GM12878 (cell line): Measurements from ENCODE around the gene LIG4.

Experiments
- PAX8 ChIP-seq: fragments of 450-650 bp; IDR thresholded peaks from 2 replicates; pipeline ENCODE4 v1.6.1; 2017; ENCODE audit warnings: mild to moderate bottlenecking, moderate library complexity
- POLR2A ChIP-seq: IDR thresholded peaks from 2 replicates; pipeline ENCODE4 v1.6.1; 2011; ENCODE audit warnings: low read depth, mild to moderate bottlenecking, low read length
- RAD21 ChIP-seq: IDR thresholded peaks from 2 replicates; pipeline ENCODE4 v1.6.1; 2011; ENCODE audit warnings: mild to moderate bottlenecking, low read depth, low read length, moderate library complexity; ENCODE audit not compliant: insufficient read depth
- SMARCA5 ChIP-seq: fragments of 450-650 bp; IDR thresholded peaks from 2 replicates; pipeline ENCODE4 v1.6.1; 2017; ENCODE audit warnings: mild to moderate bottlenecking
- SRF ChIP-seq, 2 experiments: IDR thresholded peaks; 2 replicates each; pipeline ENCODE4 v1.6.1; 2011; ENCODE audit warnings: low read depth in 2 of 2, low read length in 2 of 2, mild to moderate bottlenecking in 1 of 2, moderate library complexity in 1 of 2
- TF ChIP-seq, protein P1 (sequence below), 3 experiments: IDR thresholded peaks in 2 of 3; conservative IDR thresholded peaks in 1 of 3; 2 replicates each; pipeline ENCODE4 v1.5.1; 2011; ENCODE audit warnings: low read depth in 3 of 3, low read length in 3 of 3, mild to moderate bottlenecking in 3 of 3, control low read depth in 2 of 3, moderate library complexity in 2 of 3, inconsistent platforms in 1 of 3, mixed read lengths in 1 of 3; ENCODE audit not compliant: control insufficient read depth in 2 of 3, insufficient read depth in 1 of 3; ENCODE audit errors: extremely low read depth in 1 of 3
- TF ChIP-seq, protein P2 (sequence below): IDR thresholded peaks from 2 replicates; pipeline ENCODE4 v1.6.1; 2012; ENCODE audit warnings: low read depth, low read length, improper control_type of control experiment
- TF ChIP-seq, protein P3 (sequence below): IDR thresholded peaks from 2 replicates; pipeline ENCODE4 v1.6.1; 2011; ENCODE audit warnings: borderline replicate concordance, low read depth, mild to moderate bottlenecking, moderate library complexity, mixed read lengths, low read length; ENCODE audit not compliant: insufficient read depth; ENCODE audit errors: extremely low read length

DNA sequence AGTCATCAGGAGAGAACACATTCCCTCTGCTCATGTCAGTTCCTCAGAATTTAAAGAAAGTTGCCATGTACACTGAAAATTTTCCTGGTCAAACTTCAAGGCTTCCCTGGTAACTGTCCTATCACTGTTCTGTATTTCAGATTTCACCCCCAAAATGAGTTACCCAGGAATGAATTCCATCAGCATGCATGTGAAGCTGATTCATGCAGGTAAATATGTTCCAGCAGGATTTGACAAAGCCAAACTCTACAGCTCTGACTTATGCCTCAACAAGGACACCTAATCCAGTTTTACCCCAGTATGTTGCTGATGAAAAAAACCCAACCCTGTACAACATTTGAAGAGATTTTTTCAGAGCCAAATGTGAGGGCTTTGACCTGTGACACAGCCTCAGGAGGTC is 21.5 kb downstream of the LIG4 start:
- TF ChIP-seq, protein P1, sequence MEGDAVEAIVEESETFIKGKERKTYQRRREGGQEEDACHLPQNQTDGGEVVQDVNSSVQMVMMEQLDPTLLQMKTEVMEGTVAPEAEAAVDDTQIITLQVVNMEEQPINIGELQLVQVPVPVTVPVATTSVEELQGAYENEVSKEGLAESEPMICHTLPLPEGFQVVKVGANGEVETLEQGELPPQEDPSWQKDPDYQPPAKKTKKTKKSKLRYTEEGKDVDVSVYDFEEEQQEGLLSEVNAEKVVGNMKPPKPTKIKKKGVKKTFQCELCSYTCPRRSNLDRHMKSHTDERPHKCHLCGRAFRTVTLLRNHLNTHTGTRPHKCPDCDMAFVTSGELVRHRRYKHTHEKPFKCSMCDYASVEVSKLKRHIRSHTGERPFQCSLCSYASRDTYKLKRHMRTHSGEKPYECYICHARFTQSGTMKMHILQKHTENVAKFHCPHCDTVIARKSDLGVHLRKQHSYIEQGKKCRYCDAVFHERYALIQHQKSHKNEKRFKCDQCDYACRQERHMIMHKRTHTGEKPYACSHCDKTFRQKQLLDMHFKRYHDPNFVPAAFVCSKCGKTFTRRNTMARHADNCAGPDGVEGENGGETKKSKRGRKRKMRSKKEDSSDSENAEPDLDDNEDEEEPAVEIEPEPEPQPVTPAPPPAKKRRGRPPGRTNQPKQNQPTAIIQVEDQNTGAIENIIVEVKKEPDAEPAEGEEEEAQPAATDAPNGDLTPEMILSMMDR (IDR thresholded peaks at IDR 0.05 in 2 of 3, conservative IDR thresholded peaks at IDR 0.05 in 1 of 3; ENCODE audit: control insufficient read depth in 2 of 3, extremely low read depth in 1 of 3, insufficient read depth in 1 of 3, low read depth in 3 of 3, low read length in 3 of 3): no peak
- TF ChIP-seq SRF (IDR thresholded peaks at IDR 0.05; ENCODE audit: low read depth in 2 of 2, low read length in 2 of 2) (no peak), PAX8 (no peak), RAD21 (no peak), POLR2A (no peak), SMARCA5 (no peak)
- TF ChIP-seq, protein P2, sequence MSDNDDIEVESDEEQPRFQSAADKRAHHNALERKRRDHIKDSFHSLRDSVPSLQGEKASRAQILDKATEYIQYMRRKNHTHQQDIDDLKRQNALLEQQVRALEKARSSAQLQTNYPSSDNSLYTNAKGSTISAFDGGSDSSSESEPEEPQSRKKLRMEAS: no peak
- TF ChIP-seq, protein P3, sequence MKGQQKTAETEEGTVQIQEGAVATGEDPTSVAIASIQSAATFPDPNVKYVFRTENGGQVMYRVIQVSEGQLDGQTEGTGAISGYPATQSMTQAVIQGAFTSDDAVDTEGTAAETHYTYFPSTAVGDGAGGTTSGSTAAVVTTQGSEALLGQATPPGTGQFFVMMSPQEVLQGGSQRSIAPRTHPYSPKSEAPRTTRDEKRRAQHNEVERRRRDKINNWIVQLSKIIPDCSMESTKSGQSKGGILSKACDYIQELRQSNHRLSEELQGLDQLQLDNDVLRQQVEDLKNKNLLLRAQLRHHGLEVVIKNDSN: no peak
